GM19351 (cell line): ENCODE measurements around the gene DDX4.
A peak's percentile ranks its signal among the peaks of the same experiment; 100 is the strongest.
"Not testable (repeated sequence)": the region's sequence is repeated elsewhere in the genome, so short reads cannot be mapped to it uniquely, and the experiment has no call there.

Experiments used
- ATAC-seq: cut with Tn5 transposase; IDR thresholded peaks from one replicate; pipeline ENCODE4 v1.9.1; 2021; ENCODE audit warnings: mild to moderate bottlenecking, moderate library complexity; ENCODE audit not compliant: unreplicated experiment

Gene DDX4

DNA sequence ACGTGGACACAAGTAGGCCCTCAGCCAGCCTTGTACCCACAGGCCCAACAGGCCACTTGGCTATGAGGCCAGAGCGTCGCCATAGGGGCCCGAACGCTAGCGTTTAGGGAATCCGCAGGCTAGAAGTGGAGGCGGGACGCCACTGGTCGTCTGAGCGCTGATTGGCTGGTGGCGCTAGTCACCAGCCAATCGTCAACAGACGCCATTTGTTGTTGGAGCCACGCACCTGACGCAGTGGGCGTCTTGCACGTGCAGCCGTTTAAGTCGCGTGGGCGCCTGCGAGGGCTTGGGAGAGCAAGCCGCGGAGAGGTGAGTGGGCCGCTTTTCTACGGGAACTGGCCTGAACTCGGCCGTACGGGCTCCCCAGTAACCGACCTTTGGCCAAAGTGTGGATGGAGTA, at the start of gene DDX4:
TSS of gene DDX4 (plus strand) at position 269 of the 400 bp plus-strand sequence. CDS start 903 bp downstream, outside the sequence.
- no peak for ATAC-seq

- no peak for ATAC-seq
Observed at GRCh38 chr5:55691265-55692105, 46.4 kb upstream of the DDX4 start.

- no peak for ATAC-seq
Observed at GRCh38 chr5:55692106-55692417, 45.8 kb upstream of the DDX4 start.

DNA sequence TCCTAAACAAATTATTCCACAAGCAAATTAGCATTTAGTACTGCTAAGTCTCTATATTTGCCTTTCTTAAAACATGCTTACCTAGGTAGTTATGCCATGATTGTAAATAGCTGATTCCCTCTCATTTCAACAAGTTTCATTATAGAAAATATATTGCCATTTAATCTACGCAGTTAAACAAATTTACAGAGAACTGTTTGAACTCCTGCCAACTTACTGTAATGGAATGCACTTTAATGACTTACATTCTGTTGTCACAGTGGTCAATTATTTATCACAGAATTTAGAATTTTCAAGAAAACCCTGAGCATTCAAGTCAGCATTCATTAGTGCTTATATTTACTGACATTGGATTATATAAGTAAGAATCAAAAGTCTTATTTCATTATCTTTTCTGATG, 45.4 kb upstream of the DDX4 start:
- ATAC-seq = no peak

DNA sequence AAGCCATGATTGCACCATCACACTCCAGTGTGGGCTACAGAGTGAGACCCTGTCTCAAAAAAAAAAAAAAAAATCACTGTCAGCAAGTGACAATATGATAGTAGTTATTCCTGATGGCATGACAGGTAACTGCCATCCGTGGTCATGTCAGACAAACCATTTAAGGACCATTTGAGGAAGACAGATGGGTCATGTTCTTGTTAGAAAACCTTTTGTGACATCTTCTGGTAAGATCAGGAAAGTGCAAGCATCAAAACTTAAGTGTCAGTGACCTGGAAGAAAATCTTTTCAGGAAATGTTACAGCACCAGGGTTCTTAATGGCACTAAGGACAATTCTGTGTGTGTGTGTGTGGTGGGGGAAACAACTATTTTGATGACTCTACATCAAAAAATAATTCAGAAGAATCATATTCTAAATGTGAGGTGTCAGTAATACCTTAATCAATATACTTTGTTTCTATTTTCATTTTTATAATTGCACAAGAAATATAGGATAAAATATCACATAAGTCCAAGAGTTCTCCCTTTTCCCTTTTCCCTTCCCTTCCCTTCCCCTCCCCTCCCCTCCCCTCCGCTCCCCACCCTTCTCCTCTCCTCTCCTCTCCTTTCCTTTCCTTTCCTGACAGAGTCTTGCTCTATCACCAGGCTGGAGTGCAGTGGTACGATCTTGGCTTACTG, 43.6 kb upstream of the DDX4 start:
- ATAC-seq = no peak

DNA sequence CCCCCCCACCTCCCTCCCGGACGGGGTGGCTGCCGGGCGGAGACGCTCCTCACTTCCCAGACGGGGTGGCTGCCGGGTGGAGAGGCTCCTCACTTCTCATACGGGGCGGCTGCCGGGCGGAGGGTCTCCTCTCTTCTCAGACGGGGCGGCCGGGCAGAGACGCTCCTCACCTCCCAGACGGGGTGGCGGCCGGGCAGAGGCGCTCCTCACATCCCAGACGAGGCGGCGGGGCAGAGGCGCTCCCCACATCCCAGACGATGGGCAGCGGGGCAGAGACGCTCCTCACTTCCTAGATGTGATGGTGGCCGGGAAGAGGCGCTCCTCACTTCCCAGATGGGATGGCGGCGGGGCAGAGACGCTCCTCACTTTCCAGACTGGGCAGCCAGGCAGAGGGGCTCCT, 41.2 kb upstream of the DDX4 start:
- ATAC-seq = not testable (repeated sequence)

DNA sequence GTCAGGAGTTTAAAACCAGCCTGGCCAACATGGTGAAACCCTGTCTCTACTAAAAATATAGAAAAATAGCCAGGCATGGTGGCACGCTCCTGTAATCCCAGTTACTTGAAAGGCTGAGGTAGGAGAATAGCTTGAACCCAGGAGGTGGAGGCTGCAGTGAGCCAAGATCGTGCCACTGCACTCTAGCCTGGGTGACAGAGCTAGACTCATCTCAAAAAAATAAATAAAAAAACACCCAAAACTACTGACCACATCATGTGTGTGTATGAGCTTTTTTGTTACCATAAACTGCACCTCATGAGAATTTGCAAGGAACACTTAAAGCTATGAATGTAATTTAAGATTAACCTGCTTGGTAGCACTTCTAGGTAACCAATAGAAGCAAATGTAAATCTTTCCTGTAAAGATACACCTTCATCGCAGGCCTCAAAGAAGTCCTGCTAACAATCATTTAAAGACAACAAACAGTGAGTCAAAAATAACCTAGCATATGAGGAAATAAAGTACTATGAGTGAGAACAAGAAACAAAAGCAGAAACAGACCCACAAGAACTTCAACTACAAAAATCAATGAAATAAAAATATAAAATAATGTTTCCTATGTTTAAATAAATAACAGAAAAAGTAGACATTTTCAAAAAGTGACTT, 38.7 kb upstream of the DDX4 start:
- peak; percentile 79 for ATAC-seq

GRCh38 chr5:55700745-55701144, 37.1 kb upstream of the DDX4 start:
- ATAC-seq = no peak

- no peak for ATAC-seq
Observed at GRCh38 chr5:55701462-55702103, 36.3 kb upstream of the DDX4 start.

DNA sequence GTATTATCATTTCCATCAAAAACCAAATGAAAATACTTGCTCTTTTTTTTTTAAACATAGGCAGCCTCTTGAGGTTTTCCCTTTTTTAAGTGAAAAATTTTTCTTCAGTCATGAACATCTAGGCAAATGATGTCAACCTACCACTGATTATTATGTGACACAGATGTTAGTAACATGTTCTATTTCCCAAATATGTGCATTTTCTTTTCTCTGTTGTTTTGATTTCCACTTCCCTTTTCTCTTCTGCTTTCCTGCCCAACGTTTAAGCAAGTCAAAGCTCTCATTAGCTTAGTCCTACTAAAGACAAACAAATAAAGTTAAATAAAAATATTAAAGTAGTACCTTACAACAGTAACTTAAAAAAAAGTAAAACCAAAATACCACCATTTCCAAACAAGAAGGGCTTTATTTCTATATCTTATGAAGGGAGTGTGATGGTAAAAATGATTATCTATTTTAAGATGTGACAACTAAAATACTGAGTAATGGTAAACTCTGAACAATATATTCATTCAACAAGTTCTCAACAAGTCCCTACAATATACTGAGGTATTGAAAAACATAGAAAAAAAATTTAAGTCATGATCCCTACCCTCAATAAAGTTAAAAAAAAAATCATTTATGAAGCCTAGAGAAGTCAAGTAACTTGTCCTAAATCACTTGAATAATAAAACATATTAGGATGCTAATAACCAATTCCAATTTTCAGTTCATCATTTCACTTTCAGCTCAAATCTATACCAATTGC, 35.1 kb upstream of the DDX4 start:
- peak; percentile 48 for ATAC-seq

DNA sequence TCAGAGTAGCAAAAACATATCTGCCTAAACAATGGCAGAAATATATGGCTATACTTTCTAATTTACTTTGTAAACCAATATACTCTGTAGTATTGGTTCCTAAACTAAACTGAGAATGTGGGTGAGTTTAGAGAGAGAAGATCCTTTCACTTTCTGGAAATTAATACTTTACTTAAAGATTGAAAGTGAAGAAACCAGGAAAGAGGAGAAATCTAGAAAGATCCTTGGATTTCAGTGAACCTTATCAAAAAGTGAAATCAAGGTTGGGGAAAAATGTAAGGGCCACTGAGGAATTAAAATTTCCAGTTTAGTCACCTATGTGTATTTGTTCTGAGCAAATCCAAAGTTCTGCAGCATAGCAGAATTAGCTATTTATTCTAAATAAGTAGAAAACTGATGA, 31.6 kb upstream of the DDX4 start:
- no peak for ATAC-seq

GRCh38 chr5:55708732-55709131, 29.1 kb upstream of the DDX4 start:
- no peak for ATAC-seq

GRCh38 chr5:55711507-55712022, 26.3 kb upstream of the DDX4 start:
- no peak for ATAC-seq

GRCh38 chr5:55712023-55712859, 25.6 kb upstream of the DDX4 start, which contains the start of gene SLC38A9:
Gene SLC38A9 (minus strand): TSS chr5:55712324. CDS start chr5:55697958, 14,366 bp downstream.
- ATAC-seq = peak; percentile 100

DNA sequence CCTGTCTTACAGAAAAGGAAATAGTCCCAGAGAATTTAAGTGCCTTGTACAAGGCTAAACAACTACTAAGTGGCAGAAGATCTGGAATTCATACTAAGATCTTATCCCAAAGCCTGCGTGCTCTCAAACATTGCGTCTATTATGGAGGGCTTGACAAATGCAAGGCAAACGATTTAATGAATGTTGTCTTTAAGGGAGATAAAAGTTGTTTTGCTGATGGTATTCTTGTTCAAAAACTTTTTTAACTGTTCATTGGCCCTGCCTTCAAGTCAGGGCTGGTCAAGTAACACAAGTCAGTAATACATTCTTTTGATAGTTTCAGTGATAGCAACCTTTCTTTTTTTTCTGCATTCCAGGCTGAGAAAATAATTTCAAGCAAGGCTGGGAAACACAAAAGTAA, 24.0 kb upstream of the DDX4 start:
- no peak for ATAC-seq

- ATAC-seq = no peak
Observed at GRCh38 chr5:55714339-55714738, 23.5 kb upstream of the DDX4 start.

DNA sequence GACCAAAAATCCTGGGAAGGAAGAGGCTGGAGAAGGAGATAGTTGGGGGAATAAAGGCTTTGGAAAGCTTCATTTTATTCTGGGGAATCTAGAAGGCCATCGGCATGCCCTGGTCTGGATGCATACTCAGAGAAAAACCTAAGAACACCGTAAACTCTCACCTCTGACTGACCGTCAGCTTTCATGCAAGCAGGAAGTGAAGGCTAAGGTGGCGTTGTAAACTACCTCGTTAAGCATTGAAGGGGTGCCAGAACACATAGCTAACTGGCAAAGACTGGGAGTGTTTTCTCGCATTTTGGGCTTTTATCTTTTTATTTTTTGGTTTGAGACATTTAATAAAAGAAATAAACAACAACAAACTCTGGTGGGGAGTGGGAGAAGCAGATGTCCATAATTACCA, 23.1 kb upstream of the DDX4 start:
- no peak for ATAC-seq

DNA sequence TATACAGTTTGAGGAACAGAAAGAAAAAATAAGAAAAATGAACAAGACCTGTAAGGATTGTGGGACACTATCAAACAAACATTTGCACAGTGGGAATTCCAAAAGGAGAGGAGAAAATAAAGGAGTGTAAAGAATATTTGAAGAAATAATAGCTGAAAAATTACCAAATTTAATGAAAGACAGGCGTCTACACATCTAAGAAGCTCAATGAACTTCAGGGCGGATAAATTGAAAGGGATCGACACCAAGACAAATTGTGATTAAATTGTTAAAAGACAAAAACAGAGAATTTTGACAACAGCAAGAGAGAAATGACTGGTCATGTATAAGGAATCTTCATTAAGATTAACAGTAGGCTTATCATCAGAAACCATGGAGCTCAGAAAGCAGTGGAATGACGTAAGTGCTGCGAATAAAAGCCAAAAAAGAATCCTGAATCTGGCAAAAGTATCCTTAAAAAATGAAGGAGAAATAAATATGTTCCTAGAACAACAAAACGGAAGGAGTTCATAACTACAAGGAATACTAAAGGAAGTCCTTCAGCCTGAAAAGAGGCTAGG, 22.3 kb upstream of the DDX4 start:
- no peak for ATAC-seq

DNA sequence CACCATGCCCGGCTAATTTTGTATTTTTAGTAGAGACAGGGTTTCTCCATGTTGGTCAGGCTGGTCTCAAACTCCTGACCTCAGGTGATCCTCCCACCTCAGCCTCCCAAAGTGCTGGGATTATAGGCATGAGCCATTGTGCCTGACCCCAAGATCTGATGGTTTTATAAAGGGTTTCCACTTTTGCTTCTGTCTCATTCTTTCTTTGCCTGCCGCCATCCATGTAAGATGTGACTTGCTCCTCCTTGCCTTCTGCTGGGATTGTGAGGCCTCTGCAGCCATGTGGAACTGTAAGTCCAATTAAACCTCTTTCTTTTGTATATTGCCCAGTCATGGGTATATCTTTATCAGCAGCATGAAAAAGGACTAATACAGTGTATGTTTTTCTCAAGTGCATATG, 18.8 kb upstream of the DDX4 start:
- ATAC-seq = not testable (repeated sequence)
